HuH-7 (cell line): Measurements from ENCODE around the gene EFNA4.

ENCODE experiments used
- DNase-seq: peaks from one replicate; pipeline ENCODE4 v3.0.0; 2011; ENCODE audit warnings: low spot score

Gene EFNA4

DNA sequence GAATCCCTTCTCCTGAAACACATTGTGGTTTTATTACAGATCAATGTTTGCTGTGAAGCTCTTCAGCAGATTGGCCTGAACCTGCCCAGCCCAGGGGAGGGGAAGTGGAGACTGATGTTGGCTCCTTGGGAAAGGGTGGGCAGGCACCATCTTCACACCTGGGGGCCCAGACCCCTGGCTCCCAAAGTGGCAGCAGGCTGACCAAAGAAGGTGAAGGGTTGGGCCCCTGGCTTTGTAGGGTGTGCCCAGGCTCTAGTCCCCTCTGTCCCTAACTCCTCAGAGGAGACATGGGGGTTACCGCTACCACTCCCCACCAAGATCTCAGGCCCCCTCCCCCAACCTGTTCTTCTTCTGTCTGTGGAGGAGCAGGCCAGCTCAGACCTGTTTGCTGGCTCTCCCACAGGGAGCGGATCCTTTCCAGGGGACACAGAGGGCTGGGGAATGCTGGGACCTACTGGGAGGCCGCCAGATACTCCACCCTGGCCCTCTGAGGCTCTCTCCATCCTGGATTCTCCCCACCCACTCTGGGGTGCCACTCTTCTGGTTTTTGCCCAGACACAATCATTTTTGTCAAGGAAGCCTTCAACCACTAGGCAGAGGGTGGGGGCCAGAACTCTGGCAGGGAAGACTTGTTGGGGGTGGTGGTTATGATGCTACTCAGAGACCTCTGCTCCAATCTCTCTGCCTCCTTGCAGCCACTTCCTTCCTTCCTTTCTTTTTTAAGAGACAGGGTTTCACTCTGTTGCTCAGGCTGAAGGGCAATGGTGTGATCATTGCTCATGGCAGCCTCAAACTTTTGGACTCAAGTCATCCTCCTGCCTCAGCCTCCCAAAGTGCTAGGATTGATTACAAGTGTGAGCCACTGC lies 10.1 kb downstream of the EFNA4 start:
- DNase-seq = no peak

DNA sequence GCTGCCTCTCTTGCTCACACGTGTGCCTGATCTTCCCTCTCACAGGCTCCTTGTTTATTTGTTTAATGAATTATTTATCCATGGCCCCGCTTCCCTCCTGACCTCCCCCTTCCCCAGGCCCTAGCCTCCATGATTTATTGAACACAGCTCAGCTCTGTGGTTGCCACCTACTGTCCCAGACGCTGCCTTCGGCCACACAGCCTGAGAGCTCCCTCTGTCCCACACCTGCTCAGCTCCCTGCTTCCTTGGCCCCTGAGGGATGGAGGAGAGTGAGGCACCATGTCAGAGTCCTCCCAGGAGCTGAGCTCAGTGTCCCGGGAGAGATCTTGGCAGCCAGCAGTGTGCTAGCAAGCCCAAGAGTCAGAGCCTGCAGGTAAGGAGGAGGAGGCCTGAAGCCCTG lies 12.0 kb downstream of the EFNA4 start:
- no peak for DNase-seq

DNA sequence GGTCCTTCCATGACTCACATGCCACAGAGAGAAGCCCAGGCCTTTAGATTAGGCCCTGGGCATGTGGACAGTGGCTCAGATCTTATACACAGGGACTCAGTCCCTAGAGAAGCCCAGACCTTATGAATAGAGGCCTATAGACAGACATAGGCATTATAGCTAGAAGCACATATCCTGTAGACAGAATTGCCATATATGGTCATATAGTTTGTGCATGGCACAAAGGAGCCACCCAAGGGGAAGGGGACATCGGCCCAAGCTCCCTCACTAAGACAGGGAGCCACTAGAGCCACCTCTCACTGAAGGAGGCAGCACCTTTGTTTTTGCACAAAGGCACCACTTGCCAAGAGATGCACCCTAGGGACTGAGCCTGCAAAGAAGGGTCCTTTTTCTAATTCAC lies 12.8 kb downstream of the EFNA4 start:
- no peak for DNase-seq

DNA sequence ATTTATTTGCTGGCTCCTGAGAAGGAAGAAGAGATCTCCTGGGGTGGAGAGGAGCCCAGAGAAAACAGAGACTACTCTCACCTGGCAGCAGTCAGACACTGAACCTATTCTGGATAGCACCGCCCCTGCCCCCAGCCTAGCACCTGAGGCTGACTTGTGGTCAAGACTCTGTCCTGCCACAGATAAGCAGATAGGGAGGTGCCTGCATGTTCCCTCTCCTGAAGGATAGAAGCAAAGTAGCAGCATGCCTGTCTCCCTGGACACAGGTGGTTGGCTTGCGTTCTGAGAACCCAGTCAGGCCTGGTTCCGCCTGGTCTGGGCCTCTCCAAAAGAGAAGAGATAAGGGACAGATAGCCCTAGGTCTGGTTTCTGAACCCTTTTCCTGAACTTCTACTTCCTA lies 13.8 kb downstream of the EFNA4 start:
- DNase-seq = no peak

DNA sequence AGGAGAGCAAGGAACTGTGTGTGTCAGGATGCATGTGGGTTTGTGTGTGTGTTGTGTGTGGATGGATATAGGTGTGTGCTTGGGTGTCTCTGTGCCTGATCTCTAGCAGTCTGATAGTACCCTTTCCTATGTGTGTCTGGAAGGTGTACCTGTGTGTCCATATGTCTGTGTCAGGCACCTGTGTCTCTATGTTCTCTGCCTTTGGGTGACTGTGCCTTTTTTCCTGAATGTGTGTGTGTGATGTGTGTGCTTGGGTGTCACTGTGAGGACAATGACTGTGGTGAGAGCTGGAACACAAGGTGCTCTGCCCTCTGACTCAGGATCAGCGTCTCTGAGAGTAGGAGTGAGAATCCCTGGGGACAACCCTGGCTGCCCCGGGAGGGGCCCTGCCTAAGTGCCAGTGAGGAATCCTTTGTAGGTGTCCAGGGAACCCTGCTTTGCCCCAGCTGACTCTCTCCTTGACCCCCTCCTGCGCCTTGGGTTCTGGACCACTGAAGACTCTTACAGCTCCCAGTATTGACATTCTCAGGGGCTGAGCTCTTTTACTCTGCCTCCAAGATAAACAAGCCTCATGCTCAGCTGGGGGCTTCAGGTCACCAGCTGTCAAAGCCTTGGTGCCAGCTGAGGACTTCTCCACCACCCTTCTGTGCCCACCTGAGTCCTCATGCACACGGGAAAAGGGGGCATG lies 14.4 kb downstream of the EFNA4 start:
- DNase-seq = no peak

DNA sequence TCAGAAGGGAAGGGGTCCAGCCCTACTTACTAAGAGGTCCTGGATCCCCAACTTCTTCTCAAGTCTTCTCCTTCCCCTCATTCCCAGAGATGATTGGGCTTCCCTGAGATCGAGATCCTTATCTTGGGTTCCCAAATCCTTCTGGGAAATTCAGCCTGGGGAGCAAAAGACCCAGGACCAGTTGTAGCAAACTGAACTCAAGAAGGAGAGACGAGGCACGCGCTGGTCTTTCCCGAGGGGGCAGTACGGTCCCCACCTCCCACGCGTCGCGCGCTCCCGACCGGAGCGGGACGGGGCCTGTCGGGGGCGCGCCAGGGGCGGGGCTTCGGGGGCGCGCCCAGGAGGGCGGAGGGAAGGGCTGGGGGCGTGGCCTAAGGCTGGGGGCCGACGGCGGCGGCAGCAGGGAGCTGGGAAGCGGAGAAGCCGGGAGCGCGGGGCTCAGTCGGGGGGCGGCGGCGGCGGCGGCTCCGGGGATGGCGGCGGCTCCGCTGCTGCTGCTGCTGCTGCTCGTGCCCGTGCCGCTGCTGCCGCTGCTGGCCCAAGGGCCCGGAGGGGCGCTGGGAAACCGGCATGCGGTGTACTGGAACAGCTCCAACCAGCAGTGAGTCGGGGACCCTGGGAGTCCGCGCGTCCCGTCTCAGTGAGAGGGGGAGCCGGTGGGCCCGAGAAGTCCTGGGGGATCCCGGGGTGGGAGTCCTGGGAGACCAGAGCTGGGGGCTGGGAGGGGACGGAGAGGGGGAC lies 15.1 kb downstream of the EFNA4 start, which contains the start of gene EFNA3:
TSS of gene EFNA3 (plus strand) at position 369 of the 741 bp plus-strand sequence. CDS start at position 474, 105 bp downstream.
- DNase-seq = peak; percentile 97

DNA sequence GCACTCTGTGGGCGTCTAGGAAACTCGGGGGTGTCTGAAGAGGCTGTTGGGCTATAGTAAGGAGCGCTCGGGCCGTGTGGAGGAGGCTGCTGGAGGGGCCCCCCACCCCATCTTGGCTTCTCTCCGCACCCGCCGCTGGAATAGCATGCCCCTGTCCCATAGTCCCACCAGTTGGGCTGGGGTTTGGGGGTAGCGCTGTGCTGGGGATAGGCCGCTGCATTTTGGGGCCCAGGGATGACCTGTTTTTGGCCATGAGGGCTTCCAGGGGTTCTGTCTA lies 15.6 kb downstream of the EFNA4 start:
- DNase-seq = no peak

DNA sequence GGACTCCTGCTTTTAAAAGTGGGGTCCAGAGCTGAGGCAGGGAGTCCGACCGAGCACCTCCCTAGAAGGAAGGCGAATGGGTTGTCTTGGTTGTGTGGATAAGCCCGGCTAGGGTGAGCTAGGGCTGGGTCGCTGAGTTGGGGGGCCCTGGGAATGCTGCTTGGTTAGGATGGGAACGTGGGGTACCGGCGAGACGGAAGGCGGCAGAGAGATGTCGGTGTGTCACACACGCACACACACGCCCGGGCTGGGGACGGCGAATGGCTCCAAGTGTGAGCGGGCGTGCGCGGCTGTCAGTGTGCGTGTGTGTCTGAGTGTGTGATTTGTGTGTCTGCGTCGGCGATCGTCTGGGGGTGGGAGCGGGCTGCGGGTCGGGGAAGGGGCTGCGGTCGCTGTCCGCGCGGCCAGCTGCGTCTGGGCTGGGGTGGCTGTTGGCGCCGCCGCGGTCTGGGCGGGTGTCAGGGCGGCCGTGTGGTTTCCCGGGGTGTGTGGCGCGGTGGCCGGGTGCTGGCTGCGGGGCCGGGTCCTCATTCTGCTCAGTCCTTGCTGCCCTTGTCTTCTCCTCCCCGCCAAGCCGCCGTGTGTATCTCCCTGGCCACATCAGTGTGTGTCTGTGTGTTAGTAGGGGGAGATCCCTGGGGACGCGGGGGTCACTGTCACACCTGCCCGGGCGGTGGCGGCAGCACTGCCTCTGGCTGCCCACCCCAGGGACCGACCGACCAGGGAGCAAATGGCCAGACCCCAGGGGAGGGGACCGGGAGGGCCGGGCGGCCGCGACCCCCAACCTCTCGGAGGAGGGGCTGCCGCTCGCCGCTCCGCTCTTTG lies 16.2 kb downstream of the EFNA4 start:
- DNase-seq = peak; percentile 52

DNA sequence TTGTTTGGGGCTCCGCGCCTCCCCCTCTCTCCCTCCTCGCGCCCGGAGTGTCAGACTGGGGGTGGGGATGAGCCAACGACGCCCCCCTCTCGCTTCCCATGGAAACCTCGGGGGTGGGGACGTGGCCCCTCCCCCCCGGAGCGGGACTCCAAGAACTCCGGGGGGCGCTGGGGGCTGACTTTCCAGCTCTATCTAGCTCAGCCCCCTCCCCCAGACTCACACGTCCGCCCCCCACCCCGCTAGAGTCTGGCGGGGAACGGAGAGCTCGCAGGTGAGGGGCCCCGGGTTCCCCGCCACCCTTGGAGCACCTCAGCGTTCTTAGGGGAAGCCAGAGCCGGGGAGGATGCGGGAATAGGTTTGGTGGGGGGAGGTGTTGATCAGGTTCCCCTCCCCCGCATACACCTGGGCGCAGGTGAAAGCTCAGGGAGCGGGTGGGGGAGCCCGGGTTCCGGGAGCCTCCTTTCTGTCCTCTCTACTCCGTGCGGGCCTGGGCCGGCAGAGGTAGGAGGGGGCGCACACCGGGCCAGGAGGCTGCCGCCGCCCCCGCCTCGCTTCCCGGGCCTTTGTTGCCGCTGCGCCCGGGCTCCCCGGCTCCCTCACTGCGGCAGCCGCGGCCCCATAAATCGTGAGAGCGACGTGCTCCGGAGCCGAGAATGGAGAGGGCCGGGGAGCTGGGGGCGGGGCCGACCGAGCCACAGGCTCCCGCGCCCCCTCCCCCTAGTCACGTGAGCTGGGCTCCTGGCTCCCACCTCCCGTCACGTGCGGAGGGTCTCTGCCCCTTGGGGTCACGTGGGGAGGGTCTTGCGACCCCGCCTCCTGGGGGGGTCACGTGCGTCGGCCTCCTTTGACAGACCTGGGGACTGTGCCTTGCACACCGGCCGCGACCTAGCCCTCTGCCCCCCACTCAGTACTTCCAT lies 17.0 kb downstream of the EFNA4 start:
- peak; percentile 82 for DNase-seq

DNA sequence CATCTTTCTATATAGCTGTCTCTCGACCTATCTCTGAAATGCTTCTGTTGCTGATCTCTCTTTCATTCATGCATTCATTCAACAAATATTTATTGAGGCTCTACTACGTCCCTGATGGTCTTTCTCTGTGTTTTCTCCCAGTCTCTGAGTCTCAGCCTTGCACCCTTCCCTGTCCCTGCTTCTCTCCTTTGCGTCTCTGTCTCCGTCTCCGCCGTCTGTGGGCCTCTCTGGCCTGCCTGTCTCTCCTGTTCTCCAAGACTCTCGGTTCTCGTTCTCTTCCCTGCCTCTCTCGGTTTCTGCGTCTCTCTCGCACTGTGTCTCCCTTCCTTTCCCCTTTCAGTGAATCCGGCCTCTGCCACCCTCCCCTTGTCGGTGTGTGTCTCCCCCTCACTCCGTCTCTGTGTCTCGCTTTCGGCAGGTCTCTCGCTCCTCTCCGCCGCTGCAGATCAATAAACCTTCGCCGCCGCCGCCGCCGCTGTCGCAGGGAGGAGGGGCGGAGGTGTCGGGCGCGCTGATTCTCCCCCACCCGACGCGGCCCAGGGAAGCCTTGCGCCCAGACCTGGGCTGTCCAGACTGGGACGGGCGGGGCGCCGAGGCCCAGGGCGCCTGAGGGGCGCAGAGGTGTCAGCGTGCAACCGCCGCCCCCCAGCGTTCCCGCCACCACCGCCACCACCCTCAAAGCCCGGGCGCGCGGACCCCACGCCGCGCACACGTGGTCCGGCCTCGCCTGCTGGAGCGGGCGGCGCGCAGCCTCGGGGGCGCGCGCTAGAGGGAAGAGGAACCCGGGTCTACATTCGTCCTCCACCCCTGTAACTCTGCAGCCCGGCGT lies 18.1 kb downstream of the EFNA4 start:
- no peak for DNase-seq

DNA sequence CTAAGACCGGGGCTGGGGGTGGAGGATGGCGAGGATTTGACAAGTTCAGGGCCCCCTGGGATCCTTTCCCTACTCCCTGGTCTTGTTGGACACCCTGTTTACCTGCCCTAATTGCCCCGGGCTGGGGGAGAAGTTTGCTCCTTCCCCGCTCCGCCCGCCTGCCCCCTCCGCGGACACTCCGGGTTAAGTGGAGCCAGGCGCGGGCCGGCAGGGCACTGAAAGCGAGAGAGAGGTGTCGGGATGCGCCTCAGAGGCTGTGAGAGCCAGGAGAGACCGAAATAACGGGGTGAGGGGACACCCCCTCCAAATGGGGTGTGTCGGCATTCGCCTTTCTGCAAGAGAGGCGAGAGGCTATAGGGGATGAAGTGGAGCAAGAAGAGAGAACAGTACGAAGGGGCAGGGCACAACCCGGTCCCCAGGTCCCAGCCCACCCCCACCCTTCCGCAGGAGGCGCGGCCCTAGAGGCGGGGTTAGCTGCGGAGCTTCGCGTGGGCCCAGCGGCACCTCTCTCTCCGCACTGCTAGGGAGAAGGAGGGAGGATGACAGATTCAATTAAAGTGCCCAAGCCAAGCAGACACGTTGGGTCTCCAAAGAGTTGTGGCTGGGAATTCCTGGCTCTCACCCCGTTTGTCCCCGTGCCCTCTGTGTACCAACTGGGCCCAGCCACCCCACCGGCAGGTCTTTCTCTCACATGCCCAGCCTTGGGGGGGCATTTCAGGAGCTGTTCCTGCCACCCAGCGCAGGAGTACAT lies 18.9 kb downstream of the EFNA4 start:
- no peak for DNase-seq

DNA sequence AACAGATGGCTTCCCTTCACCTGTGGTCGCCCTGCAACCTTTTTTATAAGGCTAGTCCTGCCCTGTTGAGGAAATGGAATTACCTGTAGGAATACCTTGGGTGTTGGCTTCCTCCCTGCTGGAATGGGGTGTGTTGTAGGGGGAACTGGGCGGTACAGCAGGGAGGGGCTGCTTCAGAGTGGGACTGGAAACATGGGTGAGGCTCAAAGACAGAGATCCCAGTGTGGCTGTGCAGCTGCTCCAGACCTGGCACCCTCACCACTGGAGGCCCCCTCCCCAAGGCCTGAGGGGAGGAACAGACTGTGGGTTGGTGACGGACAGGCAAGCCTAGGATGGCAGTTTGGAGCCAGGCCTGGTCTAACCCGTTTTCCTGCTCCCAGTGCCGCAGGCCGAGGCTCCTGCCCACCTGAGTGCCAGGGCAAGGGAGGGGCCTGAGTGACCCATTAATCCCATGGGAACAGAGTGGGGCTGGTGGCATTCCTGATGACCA lies 19.6 kb downstream of the EFNA4 start:
- DNase-seq = no peak

DNA sequence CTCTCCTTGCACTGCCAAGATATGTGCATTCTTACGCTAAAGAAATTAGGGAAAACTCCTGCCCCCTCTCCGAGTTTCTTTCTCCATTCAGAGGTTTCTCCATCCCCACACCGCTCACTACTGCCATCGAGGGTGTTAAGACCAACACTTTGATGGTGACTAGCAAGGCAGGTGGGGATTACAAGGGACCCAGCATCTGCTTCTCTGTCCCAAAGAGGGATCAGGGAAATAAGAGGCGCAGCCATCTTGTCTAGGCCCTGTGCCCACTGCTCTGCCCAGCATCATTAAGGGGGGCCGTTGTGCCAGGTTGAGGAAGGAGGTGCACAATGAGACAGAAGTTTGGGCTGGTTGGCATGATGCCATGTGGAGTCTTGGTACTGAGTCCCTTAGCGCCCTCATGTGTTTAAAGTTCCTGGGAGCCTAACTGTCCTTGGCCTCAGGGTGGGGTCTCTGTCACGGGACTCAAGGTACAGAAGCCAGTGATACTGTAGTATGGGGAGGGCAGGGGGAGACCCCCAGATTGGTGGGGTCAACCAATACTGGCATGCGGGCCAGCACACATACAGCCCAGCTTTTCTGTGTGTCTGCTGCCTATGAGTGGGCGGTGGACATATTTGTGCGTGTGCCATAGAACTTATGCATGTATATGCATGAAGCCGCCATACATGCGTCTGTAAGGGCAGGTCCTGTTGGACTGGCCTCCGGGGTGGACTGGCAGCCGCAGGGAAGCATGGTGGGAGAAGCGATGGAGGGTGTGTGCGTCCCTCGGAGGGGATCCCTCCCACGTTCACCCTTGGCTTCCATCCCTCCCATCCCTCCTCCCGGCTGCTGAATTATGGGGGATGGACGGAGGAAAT lies 20.6 kb downstream of the EFNA4 start:
- no peak for DNase-seq

DNA sequence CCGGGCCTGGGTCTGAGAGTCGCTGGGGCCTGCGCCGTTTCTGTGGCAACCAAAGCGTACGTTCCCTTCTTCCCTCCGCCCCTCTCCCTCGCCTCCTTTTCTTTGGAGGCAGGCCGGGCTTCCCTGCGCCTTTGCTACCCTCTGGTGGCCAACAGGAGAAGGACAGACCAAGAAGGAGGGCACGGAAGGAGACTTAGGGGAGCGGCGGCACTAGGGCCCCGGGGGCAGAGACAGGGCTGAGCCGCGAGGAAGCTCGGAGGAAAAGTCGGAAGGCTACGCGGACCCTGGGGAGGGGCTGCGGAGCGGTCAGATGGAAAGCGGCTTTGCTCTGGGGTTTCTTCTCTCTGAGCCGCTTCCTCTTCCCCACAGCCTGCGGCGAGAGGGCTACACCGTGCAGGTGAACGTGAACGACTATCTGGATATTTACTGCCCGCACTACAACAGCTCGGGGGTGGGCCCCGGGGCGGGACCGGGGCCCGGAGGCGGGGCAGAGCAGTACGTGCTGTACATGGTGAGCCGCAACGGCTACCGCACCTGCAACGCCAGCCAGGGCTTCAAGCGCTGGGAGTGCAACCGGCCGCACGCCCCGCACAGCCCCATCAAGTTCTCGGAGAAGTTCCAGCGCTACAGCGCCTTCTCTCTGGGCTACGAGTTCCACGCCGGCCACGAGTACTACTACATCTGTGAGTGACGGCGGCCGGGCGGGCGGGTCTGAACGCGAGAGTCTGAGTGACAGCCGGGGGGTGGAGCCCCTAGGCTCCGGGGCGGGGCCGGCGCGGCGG lies 21.4 kb downstream of the EFNA4 start:
- DNase-seq = peak; percentile 96

DNA sequence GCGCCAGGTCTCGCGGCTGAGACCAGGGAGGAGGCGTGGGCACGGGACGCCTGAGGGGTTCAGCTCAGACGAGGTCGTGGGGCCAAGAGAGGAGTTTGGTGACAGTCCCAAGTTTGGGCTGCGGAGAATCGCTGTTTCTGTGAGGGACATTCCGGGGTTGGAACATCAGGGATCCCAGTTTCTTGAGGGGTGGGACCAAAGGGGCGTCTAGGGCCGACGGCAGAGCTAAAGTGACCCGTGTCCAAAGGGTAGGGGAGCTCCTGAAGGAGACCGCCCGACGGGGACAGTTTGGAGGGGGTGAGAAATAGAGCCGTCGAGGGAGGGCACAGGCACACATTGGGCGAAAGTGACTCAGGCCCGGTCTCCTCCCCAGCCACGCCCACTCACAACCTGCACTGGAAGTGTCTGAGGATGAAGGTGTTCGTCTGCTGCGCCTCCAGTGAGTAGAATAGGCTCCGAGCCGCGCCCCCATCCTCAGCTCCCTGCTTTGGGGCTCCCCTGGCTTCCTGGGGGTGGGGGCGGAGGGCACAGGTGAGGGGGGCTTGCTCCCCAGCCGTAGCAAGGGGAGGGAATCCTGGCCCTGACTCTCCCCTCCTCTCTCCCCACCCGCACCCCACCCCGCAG lies 22.1 kb downstream of the EFNA4 start:
- no peak for DNase-seq

DNA sequence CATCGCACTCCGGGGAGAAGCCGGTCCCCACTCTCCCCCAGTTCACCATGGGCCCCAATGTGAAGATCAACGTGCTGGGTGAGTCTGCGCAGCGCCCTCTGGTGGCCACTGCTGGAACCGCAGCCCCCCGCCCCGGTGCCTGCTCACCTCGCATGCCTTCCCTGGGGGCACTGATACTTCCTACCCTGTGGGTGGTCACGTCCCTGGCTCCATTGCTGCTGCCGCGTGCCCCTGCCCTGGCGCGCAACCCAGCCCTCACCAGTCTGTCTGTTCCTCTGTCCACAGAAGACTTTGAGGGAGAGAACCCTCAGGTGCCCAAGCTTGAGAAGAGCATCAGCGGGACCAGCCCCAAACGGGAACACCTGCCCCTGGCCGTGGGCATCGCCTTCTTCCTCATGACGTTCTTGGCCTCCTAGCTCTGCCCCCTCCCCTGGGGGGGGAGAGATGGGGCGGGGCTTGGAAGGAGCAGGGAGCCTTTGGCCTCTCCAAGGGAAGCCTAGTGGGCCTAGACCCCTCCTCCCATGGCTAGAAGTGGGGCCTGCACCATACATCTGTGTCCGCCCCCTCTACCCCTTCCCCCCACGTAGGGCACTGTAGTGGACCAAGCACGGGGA lies 22.7 kb downstream of the EFNA4 start:
- DNase-seq = peak; percentile 90
